ENCODE data around the gene IFIT3.

GRCh38 chr10:89384474-89385340 is 56.9 kb downstream of the IFIT3 start:
- no peak for TF ChIP-seq EZH2 (IDR thresholded peaks at IDR 0.05; ENCODE audit: insufficient read depth, poor library complexity, severe bottlenecking)
- no peak for TF ChIP-seq EZH2phosphoT487 (IDR thresholded peaks at IDR 0.05; ENCODE audit: insufficient read depth, low read depth)
